HepG2 (cell line): ENCODE results near the gene COX4I2. TPM values are rescaled to one million over a fixed set of nuclear protein-coding genes. Genes with fewer than 3 reads are reported as not detected.

Experiments
- ATF1 ChIP-seq: IDR thresholded peaks from 2 replicates; pipeline ENCODE4 v1.6.1; 2016; ENCODE audit warnings: mild to moderate bottlenecking, control low read depth
- ETV5 ChIP-seq: IDR thresholded peaks from 2 replicates; pipeline ENCODE4 v1.6.1; 2018; ENCODE audit warnings: missing biosample characterization, missing genetic modification reagents, inconsistent platforms, borderline replicate concordance
- FOXM1 ChIP-seq: sonication (generic); formaldehyde crosslinking; IDR thresholded peaks from 2 replicates; pipeline ENCODE4 v1.5.0; 2020; ENCODE audit warnings: missing genetic modification reagents
- HCFC1 ChIP-seq: fragments of 150-350 bp; IDR thresholded peaks from 2 replicates; pipeline ENCODE4 v1.6.1; 2014; ENCODE audit warnings: low read depth, low read length
- HOXA5 ChIP-seq: sonication (generic); formaldehyde crosslinking; IDR thresholded peaks from 2 replicates; pipeline ENCODE4 v1.4.0; 2020; ENCODE audit warnings: missing genetic modification reagents
- JUNB ChIP-seq: sonication (generic); formaldehyde crosslinking; IDR thresholded peaks from 2 replicates; pipeline ENCODE4 v1.8.0; 2022; ENCODE audit warnings: missing genetic modification reagents, mild to moderate bottlenecking, borderline replicate concordance
- JUND ChIP-seq: sonication (generic); formaldehyde crosslinking; IDR thresholded peaks from 2 replicates; pipeline ENCODE4 v1.8.0; 2022; ENCODE audit warnings: mild to moderate bottlenecking, missing genetic modification reagents
- KAT2B ChIP-seq: fragments of 150-350 bp; IDR thresholded peaks from 2 replicates; pipeline ENCODE4 v1.6.1; 2014; ENCODE audit warnings: low read depth, low read length, borderline replicate concordance
- KAT7 ChIP-seq: IDR thresholded peaks from 2 replicates; pipeline ENCODE4 v1.6.1; 2018; ENCODE audit warnings: borderline replicate concordance, missing compliant biosample characterization
- KLF12 ChIP-seq: sonication (generic); formaldehyde crosslinking; IDR thresholded peaks from 2 replicates; pipeline ENCODE4 v1.4.0; 2020; ENCODE audit warnings: missing genetic modification reagents, borderline replicate concordance
- ONECUT2 ChIP-seq: sonication (generic); formaldehyde crosslinking; IDR thresholded peaks from 2 replicates; pipeline ENCODE4 v1.4.0; 2020; ENCODE audit warnings: missing genetic modification reagents
- REPIN1 ChIP-seq: sonication (generic); formaldehyde crosslinking; IDR thresholded peaks from 2 replicates; pipeline ENCODE4 v1.8.0; 2022; ENCODE audit warnings: missing genetic modification reagents, low read depth, mild to moderate bottlenecking, borderline replicate concordance
- RFX5 ChIP-seq: IDR thresholded peaks from 2 replicates; pipeline ENCODE4 v1.6.1; 2011; ENCODE audit warnings: low read depth, low read length, improper control_type of control experiment
- RORA ChIP-seq: sonication (generic); formaldehyde crosslinking; IDR thresholded peaks from 2 replicates; pipeline ENCODE4 v1.5.0; 2020; ENCODE audit warnings: mild to moderate bottlenecking, missing genetic modification reagents, moderate library complexity
- TCF7 ChIP-seq: sonication (generic); IDR thresholded peaks from 2 replicates; pipeline ENCODE4 v1.6.1; 2016; ENCODE audit warnings: antibody characterized with exemption, low read depth
- ZNF143 ChIP-seq: sonication (generic); formaldehyde crosslinking; IDR thresholded peaks from 2 replicates; pipeline ENCODE4 v1.4.0; 2020; ENCODE audit warnings: missing genetic modification reagents
- ZNF335 ChIP-seq: sonication (generic); formaldehyde crosslinking; IDR thresholded peaks from 2 replicates; pipeline ENCODE4 v1.4.0; 2020; ENCODE audit warnings: missing genetic modification reagents
- ZNF383 ChIP-seq: sonication (generic); formaldehyde crosslinking; IDR thresholded peaks from 2 replicates; pipeline ENCODE4 v1.4.0; 2020; ENCODE audit warnings: missing genetic modification reagents, mild to moderate bottlenecking, borderline replicate concordance
- polyA plus RNA-seq, 8 experiments: library from polyadenylated mRNA; depleted of rRNA in 3 of 8; stranded (reverse) in 7 of 8; unstranded in 1 of 8; fragments of >200 nt; fragmentation: Illumina TruSeq in 4 of 8; extraction: Trizol in 4 of 8; gene quantifications; 2 replicates each; pipeline versions ENCODE4 v1.2.1 to v1.2.3, GENCODE V29; 2011 to 2016; ENCODE audit warnings: low read depth in 4 of 8, missing spikeins in 1 of 8, mixed read lengths in 1 of 8; ENCODE audit not compliant: insufficient read depth in 1 of 8
- total RNA-seq, 5 experiments: library from RNA; depleted of rRNA; stranded (reverse); fragments of >200 nt; fragmentation: Illumina TruSeq; extraction: Trizol; gene quantifications; 2 replicates each; pipeline ENCODE4 v1.2.3, GENCODE V29; 2016; ENCODE audit warnings: low read depth in 1 of 5
- TF ChIP-seq, protein P1 (sequence below): sonication (generic); formaldehyde crosslinking; IDR thresholded peaks from 2 replicates; pipeline ENCODE4 v1.4.0; 2020; ENCODE audit warnings: mild to moderate bottlenecking, missing genetic modification reagents
- TF ChIP-seq, protein P2 (sequence below): sonication (generic); formaldehyde crosslinking; IDR thresholded peaks from 2 replicates; pipeline ENCODE4 v1.4.0; 2020; ENCODE audit warnings: missing genetic modification reagents, borderline replicate concordance
- TF ChIP-seq, protein P3 (sequence below): sonication (generic); formaldehyde crosslinking; IDR thresholded peaks from 2 replicates; pipeline ENCODE4 v1.4.0; 2020; ENCODE audit warnings: missing genetic modification reagents, low read depth, mild to moderate bottlenecking, borderline replicate concordance
- TF ChIP-seq, protein P4 (sequence below): sonication (generic); formaldehyde crosslinking; IDR thresholded peaks from 2 replicates; pipeline ENCODE4 v1.8.0; 2022; ENCODE audit warnings: low read depth, missing genetic modification reagents
- TF ChIP-seq, protein P5 (sequence below): sonication (generic); formaldehyde crosslinking; IDR thresholded peaks from 2 replicates; pipeline ENCODE4 v1.4.0; 2020; ENCODE audit warnings: mild to moderate bottlenecking, missing genetic modification reagents

COX4I2 gene
- total and polyA plus RNA-seq, 2 of the 13 experiments (the other 11 are each of a cell fraction or from before 2014, with no cell fraction given) = 1.1 TPM; not detected in 1

DNA sequence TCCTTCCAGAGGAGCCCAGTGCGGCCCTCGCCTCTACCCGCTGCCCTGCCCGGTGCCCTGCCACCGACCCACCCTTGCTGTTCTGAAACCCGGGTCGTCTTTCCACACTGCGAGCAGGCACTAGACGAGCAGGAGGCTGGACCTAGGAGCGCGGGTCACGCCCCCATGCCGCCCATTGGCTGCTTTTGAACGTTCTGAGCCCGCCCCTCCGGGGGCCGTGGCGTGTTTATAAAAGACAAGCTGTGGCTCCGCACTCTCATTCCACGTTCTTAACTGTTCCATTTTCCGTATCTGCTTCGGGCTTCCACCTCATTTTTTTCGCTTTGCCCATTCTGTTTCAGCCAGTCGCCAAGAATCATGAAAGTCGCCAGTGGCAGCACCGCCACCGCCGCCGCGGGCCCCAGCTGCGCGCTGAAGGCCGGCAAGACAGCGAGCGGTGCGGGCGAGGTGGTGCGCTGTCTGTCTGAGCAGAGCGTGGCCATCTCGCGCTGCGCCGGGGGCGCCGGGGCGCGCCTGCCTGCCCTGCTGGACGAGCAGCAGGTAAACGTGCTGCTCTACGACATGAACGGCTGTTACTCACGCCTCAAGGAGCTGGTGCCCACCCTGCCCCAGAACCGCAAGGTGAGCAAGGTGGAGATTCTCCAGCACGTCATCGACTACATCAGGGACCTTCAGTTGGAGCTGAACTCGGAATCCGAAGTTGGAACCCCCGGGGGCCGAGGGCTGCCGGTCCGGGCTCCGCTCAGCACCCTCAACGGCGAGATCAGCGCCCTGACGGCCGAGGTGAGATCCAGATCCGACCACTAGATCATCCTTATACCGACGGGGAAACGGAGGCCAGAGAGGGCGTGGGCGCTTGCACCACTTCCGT, 32.4 kb upstream of the COX4I2 start, which contains the start of gene ID1 (continued):
- TF ChIP-seq, protein P1, sequence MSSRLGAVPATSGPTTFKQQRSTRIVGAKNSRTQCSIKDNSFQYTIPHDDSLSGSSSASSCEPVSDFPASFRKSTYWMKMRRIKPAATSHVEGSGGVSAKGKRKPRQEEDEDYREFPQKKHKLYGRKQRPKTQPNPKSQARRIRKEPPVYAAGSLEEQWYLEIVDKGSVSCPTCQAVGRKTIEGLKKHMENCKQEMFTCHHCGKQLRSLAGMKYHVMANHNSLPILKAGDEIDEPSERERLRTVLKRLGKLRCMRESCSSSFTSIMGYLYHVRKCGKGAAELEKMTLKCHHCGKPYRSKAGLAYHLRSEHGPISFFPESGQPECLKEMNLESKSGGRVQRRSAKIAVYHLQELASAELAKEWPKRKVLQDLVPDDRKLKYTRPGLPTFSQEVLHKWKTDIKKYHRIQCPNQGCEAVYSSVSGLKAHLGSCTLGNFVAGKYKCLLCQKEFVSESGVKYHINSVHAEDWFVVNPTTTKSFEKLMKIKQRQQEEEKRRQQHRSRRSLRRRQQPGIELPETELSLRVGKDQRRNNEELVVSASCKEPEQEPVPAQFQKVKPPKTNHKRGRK = peak; percentile 84; the same call in 1 of the 2 replicates
- TF ChIP-seq ONECUT2 (CRISPR knock-in tag) (no peak), ETV5 (peak; percentile 75), TCF7 (no peak), HCFC1 (no peak; the same call in 1 of the 2 replicates), KAT7 (CRISPR knock-in tag) (peak; percentile 98), REPIN1 (CRISPR knock-in tag) (peak; percentile 94), JUND (CRISPR knock-in tag) (peak; percentile 83), RFX5 (no peak), ZNF383 (CRISPR knock-in tag) (0 out of 2 replicates have a peak, but pooled peaks have one; percentile 35), HOXA5 (peak; percentile 98), JUNB (peak; percentile 87; the same call in 1 of the 2 replicates), FOXM1 (peak; percentile 79), ZNF335 (CRISPR knock-in tag) (peak; percentile 94), ZNF143 (no peak), KAT2B (no peak), ATF1 (CRISPR knock-in tag) (no peak), KLF12 (CRISPR knock-in tag) (peak; percentile 87; the same call in 1 of the 2 replicates), RORA (0 out of 2 replicates have a peak, but pooled peaks have one; percentile 6)
- TF ChIP-seq, protein P2, sequence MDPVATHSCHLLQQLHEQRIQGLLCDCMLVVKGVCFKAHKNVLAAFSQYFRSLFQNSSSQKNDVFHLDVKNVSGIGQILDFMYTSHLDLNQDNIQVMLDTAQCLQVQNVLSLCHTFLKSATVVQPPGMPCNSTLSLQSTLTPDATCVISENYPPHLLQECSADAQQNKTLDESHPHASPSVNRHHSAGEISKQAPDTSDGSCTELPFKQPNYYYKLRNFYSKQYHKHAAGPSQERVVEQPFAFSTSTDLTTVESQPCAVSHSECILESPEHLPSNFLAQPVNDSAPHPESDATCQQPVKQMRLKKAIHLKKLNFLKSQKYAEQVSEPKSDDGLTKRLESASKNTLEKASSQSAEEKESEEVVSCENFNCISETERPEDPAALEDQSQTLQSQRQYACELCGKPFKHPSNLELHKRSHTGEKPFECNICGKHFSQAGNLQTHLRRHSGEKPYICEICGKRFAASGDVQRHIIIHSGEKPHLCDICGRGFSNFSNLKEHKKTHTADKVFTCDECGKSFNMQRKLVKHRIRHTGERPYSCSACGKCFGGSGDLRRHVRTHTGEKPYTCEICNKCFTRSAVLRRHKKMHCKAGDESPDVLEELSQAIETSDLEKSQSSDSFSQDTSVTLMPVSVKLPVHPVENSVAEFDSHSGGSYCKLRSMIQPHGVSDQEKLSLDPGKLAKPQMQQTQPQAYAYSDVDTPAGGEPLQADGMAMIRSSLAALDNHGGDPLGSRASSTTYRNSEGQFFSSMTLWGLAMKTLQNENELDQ (CRISPR knock-in tag) = 0 out of 2 replicates have a peak, but pooled peaks have one; percentile 6
- TF ChIP-seq, protein P3, sequence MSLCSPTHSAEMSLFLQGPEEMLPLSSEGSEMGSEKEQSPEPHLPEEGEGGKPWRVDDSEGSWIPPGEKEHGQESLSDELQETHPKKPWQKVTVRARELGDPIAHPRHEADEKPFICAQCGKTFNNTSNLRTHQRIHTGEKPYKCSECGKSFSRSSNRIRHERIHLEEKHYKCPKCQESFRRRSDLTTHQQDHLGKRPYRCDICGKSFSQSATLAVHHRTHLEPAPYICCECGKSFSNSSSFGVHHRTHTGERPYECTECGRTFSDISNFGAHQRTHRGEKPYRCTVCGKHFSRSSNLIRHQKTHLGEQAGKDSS (CRISPR knock-in tag) = peak; percentile 98
- TF ChIP-seq, protein P4, sequence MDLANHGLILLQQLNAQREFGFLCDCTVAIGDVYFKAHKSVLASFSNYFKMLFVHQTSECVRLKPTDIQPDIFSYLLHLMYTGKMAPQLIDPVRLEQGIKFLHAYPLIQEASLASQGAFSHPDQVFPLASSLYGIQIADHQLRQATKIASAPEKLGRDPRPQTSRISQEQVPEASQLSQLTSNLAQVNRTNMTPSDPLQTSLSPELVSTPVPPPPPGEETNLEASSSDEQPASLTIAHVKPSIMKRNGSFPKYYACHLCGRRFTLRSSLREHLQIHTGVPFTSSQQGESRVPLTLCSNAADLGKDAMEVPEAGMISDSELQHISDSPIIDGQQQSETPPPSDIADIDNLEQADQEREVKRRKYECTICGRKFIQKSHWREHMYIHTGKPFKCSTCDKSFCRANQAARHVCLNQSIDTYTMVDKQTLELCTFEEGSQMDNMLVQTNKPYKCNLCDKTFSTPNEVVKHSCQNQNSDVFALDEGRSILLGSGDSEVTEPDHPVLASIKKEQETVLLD (CRISPR knock-in tag) = peak; percentile 85
- TF ChIP-seq, protein P5, sequence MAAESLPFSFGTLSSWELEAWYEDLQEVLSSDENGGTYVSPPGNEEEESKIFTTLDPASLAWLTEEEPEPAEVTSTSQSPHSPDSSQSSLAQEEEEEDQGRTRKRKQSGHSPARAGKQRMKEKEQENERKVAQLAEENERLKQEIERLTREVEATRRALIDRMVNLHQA (CRISPR knock-in tag) = peak; percentile 80; the same call in 1 of the 2 replicates
